ENCODE data around the gene EPB41L2. TPM values are rescaled to one million over a fixed set of nuclear protein-coding genes. Genes with fewer than 3 reads are reported as not detected.
"Not testable (repeated sequence)": the region's sequence is repeated elsewhere in the genome, so short reads cannot be mapped to it uniquely, and the experiment has no call there.

The EPB41L2 gene
- total RNA-seq, 1 experiment from 2014 or later, result 17.5 TPM

DNA sequence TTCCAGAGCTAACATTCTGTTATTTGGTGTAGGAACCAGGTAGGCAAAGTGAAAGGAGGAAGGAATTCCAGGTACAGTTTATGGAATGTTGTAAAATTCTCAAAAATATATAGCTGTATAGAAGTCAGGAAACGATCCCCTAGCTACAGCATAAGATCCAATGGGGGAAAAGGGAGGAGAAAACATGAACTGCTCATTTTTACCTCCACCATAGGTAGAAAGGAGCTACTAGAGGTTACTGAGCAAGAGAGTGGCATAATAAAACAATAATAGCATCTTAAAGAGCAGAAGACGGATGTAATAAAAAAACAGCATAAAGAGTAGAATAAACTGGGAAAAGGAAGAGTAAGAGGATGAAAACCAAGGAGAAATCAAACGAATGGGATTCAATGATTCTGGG lies 26.9 kb downstream of the EPB41L2 start:
- DNase-seq (ENCODE audit: low spot score), result no peak

DNA sequence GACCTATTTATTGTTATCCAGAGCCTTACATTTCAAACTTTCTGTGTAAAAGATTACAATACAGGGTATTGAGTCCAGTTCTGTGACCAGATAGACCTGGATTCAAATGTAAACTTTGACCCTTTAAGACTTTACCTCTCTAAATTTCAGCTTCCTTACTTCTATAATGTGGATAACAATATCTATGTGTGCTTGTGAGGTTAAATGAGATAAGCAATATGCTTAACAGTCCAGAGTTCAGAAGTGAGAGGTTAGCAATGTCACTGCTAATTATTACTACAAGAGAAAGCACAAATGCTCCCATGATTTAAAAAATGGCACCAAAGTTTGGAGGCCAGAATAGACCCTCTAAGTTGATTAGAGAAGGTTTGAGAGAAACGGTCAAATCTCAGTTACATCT lies 27.5 kb downstream of the EPB41L2 start:
- no peak for DNase-seq (ENCODE audit: low spot score)

DNA sequence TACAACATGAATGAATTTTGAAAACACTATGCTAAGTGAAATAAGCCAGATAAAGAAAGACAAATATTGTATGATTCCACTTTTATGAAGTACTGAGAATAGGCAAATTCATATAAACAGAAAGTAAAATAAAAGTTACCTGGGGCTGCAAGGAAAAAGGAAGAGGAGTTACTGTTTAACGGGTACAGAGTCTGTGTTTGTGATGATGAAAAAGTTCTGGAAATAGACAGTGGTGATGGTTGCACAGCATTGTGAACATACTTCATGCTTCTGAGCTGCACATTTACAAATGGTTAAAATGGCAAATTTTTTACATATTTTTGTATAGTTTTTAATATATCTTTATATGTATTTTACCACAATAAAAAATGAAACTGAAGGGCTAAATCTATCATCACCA lies 29.4 kb downstream of the EPB41L2 start:
- DNase-seq (ENCODE audit: low spot score), result no peak

DNA sequence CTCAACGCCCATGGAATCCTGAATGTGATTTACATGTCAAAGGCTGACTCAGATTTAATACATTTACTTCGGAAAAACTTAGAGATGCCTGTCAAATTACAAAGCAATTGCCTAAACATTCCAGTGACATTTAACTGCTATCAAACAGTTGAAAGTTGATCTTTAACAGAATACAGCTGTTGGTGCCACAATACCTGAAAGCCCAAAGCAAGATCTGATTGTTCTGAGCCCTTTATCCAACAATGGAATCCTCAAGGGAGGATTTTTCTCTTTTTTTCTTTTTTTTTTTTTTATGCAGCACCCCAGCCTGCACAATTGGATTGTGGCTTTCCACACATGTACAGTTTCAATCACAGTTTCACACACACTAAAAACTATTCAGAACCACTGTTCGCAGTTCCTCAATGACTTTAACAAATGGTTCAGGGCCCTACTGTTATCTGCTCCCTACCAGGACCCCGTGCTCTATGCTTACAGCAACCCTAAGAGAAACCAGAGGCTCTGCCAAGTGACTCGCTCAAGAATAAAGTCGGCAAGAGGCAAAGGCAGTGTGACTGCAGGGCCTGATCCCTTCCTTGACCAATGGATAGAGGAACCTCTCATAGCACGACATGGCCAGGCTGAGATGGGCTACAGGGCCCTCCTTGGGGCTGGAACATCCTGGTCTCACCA lies 33.3 kb downstream of the EPB41L2 start:
- peak; percentile 17 for DNase-seq (ENCODE audit: low spot score)

DNA sequence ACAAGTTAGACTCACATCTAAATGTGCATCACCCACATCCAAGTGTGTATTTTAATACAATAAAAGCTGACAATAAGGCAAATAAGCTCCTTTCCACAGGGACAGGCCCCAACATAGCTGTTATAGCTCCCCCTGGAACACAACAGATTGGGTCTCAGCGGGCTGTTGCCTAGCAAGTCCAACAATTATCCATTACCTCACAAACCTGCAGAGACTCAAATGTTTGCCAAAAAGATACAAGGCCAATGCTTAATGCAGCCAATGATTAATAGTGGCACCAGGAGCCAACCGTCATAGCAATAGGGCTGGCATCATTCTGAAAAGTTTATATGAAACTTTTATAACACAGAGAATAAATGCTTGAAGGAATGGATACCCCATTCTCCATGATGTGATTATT lies 35.7 kb downstream of the EPB41L2 start:
- no peak for DNase-seq (ENCODE audit: low spot score)

DNA sequence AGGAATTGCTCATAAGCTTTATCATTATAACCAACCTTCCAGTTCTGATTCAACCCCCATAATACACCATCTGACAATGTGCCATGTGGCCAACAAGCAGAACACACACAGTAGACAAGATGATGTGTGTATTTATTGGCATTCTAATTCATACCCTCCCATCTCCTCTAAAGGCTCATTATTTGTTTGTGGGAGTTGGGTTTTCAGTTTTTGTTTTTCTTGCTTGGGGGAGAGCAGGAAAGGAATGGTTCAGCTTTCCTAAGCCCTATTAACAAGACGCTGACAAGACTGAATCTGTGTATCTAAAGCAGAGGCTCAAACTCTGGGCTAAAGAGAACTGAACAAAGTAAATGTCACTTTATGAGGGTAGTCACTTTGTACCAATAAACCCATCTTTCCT lies 36.8 kb downstream of the EPB41L2 start:
- no peak for DNase-seq (ENCODE audit: low spot score)

DNA sequence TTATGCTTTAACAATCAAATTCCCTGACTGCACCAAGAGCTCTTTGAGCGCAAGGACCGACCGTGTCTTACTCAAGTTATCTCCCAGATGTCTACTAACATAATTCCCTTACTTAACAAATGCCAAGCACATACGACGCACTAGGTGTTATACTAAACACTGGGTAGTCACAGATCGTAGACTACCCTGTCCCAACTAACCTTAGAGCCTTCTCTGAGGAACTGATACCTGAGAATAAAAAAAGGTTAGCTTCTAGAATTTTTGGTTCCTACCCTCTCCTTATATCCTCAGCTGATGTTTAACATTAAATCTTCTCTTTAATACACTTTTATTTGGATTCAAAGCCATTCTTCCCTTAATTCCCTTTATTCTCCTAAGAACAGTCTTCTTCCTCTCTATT lies 38.5 kb downstream of the EPB41L2 start:
- DNase-seq (ENCODE audit: low spot score), result no peak

DNA sequence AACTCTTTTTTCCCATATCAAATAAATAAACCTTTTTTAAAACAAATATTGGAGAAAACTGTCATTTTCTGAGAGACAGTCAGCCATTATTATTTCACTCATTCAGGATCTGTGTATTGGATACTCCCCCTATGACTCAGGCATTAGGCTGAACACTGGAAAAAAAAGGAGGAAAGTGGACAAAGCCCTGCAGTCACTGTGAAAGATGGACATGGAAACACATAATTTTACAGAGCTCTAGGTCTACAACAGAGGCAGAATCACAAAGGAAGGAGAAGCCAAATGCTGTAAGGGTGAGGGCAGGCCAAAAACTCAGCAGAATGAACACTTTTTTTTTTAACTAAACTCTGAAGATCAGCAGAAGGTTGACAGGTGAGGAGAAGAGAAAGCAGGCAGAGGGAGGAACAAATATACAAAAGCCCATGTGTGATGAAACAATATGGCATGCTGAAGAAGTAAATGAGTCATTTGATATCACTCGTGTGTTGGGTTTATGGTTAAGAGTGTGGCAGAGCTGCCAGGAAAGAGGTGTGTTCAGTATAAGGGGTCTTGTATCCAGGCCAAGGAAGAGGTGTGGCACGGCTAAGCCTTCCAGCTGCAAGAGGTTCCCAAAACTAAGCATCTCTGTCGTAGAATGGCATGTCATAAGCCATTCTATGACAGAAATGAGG lies 39.1 kb downstream of the EPB41L2 start:
- DNase-seq (ENCODE audit: low spot score), result peak; percentile 70

DNA sequence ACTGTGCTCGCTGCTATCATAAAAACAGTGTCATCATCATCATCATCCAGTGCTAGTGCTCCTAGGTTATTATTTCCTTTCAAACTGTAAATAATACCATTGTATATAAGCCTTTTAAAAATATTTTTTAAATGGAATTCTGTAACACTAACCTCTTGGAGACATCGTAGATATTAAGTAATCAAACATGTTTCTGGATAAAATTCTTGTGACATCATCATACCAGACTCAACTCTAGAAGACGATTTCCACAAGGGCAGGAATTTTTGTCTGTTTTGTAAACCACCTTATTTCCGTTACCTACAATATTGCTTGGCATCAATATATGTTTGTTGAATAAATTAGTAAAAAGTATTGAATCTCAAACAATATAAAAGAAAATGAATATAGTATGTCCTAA lies 40.4 kb downstream of the EPB41L2 start:
- DNase-seq (ENCODE audit: low spot score), result no peak

DNA sequence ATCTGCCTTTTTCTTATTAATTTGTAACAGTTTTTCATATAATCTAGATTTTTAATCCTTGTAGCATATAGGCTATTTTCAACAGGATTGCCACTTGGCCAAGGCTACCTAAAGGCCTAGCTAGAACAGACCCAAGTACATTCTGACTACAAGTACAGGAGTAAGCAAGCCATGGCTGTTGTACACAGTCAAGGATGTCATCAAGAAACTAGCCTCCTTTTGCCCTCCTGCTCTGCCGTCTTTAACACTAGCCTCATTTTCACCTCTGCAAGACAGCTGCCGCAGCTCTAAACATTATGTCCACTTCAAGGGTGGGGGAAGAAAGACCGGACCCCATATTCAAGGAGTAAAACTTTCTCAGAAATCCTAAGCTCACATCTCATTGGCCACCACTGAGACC lies 45.1 kb downstream of the EPB41L2 start:
- no peak for DNase-seq (ENCODE audit: low spot score)

DNA sequence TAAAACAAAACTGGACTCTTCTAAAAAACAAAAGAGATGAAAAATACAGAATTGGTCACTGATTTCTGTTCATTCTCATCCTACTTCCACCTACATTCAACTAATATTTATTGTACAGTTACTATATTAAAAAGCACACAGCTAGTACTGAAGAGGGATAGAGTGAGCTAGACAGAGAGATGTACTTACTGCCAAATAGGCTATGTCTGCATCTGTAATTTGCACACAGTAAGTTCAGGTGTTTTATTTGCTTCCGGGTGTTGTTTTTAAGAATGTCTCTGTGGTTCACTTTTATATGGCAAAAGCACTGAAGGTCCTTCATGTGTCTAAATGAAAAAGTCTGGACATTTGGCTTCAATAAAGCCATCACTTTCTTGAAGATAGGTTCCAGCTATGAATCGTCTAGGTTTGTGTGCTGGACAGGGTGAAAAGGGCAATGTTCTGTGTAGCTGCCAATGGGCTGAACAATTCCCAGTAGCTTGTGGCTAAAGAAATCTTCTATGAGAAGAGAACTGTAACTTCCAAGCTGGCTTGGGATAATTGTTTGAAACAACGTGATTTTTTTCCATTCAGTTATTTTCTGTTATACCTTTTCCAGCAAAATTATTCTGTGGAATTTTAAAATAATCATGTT lies 47.3 kb downstream of the EPB41L2 start:
- DNase-seq (ENCODE audit: low spot score), result peak; percentile 11

DNA sequence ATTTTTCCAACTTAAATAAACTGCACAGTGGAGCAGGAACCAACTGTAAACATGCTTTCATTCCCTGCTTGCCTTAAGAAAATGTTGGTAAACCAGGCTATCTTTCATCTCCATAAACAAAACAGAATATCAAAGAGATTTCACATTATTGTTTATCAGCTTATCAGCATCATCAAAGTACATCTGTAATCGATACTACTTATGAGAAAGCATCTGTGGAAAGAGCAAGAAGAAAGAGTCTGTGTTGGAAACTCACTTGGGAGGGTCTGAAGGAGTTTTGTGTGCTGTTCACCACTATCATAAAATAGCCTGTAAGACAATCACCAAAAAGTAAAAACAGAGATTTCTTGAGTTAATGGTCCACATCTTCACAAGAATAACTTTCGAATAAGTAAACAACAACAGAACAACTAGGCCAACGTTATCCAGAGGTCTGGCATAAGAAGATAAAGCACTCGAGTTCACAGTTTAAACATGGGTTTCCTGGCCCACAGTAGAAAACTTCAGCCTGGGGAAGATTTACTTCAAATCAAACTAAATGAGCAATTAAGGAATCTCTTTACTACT lies 47.9 kb downstream of the EPB41L2 start:
- DNase-seq (ENCODE audit: low spot score), result no peak

DNA sequence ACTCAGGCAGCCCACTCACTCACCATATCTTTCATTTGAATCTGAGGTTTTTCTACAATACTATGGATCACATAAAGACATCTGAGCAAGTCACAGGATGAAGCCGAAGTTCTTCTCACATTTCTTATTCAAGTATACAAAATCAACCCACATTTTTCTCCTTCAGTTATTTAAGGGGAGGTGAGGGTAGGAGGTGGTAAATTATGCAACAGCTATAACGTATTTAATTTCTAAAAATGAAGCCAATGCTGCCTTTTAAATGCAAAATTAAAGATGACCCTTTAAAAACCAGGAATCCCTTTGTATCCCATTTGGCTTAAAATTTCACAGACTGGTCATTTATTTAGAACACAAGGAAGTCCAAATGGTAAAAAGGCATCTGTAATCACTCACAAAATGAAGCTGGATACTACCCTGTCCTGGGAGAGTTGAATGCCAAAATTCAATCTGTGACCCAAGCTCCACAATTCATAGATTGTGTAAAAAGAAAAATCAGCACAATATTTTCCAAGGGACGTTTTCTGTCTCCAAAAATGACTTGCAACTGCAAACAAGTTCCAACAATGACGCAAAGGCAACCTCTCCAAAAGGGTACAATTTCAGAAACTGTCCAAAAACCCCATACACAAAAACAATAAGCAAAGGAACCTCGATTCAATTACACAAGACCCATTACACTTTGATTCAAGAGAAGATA lies 48.8 kb downstream of the EPB41L2 start:
- no peak for DNase-seq (ENCODE audit: low spot score)

DNA sequence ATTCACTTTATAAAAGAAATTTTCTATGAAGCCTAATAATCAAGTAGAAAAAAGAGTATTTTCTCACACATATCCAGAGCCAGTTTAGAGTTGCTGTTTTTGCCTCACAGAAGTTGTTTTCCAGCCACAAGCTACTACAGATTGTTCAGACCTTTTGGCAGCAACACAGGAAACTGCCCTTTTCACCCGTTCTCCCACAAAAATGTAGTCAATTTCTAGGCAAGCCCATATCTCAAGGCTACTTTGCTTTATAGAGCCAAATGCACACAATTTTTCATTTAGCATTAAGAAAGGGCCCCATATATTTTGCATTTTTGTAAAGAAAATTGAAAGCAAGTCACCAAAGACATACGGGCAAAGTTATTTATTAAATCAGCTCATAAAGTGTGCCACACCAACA lies 49.5 kb downstream of the EPB41L2 start:
- peak; percentile 55 for DNase-seq (ENCODE audit: low spot score)

DNA sequence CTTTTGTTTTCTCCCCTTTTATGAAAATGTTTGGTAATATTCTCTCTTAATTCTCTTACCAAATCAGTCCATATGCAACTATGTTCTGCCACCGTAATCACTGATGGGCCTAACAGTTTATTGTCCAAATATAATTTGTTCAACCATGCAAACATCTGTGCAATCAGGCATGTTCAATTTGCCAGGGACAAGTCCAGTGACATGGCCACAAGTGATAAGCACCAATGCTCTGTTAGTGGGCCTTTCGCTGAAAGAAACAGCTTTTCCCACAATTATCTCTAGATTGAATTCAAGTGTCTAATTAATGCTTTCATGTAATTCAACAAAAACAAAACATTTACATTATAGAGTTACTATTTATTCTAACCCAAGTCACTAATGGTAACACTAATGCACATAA lies 53.3 kb downstream of the EPB41L2 start:
- no peak for DNase-seq (ENCODE audit: low spot score)

DNA sequence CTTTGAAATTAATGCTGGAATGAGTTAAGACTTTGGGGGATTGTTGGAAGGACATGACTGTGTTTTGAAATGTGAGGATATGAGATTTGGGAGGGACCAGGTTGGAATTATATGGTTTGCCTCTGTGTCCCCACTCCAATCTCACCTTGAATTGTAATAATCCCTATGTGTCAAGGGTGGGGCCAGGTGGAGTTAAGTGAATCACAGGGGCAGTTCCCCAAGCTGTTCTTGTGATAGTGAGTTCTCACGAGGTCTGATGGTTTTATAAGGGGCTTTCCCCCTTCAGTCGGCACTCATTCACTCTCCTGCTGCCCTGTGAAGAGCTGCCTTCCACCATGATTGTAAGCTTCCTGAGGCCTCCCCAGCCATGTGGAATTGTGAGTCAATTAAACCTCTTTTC lies 54.1 kb downstream of the EPB41L2 start:
- not testable (repeated sequence) for DNase-seq (ENCODE audit: low spot score)

DNA sequence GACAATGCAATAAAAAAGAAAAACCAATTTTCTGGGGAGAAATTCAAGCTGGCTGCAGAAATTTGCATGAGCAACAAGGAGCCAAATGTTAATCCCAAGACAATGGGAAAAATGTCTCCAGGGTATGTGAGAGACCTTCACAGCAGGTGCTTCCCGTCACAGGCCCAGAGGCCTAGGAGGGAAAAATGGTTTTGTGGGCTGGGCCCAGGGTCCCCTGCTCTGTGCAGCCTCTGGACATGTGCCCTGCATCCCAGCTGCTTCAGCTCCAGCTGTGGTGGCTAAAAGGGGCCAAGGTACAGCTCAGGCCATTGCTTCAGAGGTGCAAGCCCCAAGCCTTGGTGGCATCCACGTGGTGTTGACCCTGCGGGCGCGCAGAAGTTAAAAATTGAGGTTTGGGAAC lies 55.1 kb downstream of the EPB41L2 start:
- not testable (repeated sequence) for DNase-seq (ENCODE audit: low spot score)

DNA sequence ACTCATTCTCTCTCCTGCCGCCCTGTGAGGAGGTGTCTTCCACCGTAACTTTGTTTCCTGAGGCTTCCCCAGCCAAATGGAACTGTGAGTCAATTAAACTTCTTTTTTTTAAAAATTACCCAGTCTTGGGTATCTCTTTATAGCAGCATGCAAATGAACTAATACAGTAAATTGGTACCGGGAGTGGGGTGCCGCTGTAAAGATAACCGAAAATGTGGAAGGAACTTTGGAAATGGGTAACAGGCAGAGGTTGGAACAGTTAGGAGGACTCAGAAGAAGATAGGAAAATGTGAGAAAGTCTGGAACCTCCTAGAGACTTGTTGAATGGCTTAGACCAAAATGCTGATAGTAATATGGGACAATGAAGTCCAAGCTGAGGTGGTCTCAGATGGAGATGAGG lies 55.8 kb downstream of the EPB41L2 start:
- no peak for DNase-seq (ENCODE audit: low spot score)

DNA sequence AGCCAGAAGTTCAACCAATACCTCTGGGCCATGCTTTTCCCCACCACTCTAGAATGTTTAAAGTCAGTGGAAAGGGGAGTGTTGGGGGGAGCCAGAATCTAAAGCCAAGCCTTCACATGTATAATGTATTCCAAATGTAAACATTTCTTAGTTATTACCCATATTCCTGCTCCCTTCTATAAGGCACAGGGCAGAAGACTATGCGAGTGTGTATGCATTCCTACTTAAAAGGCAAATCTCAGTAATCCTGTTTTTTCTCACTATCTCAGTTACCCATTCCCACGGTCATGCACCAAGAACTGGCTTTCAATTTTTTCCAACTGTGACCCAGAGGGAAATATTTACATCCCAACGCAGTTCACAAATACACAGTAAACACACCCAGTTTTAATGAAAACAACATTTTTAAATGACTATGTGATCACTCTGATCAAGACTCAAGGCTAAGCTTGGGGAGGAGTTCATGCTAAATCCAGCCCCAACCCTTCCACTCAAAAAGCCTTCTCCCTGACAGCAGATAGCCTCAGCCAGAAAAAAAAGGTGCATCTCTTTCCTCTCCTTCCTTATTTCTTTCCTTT lies 57.5 kb downstream of the EPB41L2 start:
- no peak for DNase-seq (ENCODE audit: low spot score)

DNA sequence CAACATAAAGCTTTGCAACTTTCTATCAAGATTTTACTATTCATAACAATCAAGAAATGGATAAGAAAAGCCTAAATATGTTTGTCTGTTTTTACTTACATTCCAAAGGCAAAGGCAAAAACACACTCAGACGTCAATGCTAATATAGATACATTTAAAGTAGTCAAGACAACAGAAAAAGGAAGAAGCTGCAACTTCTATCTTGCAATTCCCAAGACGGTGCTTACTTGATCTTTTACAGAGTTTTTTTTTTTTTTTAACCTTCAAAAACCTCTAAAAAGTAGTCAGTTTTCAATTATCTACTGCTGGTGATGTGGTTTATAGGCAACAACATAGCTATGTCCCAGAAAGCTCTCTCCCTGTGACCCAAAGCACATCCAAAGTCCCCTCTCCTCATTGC lies 58.1 kb downstream of the EPB41L2 start:
- DNase-seq (ENCODE audit: low spot score), result no peak

DNA sequence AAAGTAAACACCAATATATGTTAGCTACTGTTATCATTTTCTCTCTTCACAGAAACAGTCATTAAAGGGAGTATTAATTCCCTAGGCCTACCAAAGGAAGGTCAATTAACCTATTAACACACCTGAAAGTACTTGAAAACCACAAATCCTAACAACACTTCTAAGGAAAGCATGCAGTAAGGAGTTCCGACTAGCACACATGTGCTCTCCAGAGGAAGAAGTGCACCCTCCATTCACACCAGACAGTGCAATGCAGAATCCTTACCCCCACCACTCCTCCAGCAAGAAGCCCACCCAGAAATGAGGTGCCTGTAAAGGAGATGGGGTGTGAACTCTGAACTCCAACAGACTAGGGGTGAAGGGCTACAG lies 58.7 kb downstream of the EPB41L2 start:
- no peak for DNase-seq (ENCODE audit: low spot score)
